Activated CD4-positive, CD25-positive, alpha-beta regulatory T cell (primary cell): ENCODE results near the gene ACHE.
"Not testable (repeated sequence)": the region's sequence is repeated elsewhere in the genome, so short reads cannot be mapped to it uniquely, and the experiment has no call there.

Source experiments
- DNase-seq, 4 experiments: peaks; one replicate each; lab custom pipeline; 2025; lab: John Stamatoyannopoulos, UW

The ACHE gene

GRCh38 chr7:100895701-100895955 is at the start of gene ACHE:
ACHE (minus strand) TSS chr7:100895888; CDS start chr7:100894232, 1,656 bp downstream.
- DNase-seq = no peak

- DNase-seq = no peak
Observed at GRCh38 chr7:100944138-100944537, 48.5 kb upstream of the ACHE start.

- DNase-seq = no peak
Observed at GRCh38 chr7:100943693-100944092, 48.0 kb upstream of the ACHE start.

- no peak for DNase-seq
Observed at GRCh38 chr7:100942045-100942774, 46.5 kb upstream of the ACHE start.

GRCh38 chr7:100936167-100936566 is 40.5 kb upstream of the ACHE start:
- DNase-seq = not testable (repeated sequence)

GRCh38 chr7:100935381-100935780 is 39.7 kb upstream of the ACHE start:
- DNase-seq = not testable (repeated sequence)

- no peak for DNase-seq
Observed at GRCh38 chr7:100933734-100934133, 38.0 kb upstream of the ACHE start.

GRCh38 chr7:100929808-100930174 is 34.1 kb upstream of the ACHE start:
- no peak for DNase-seq

- DNase-seq = not testable (repeated sequence)
Observed at GRCh38 chr7:100923616-100924015, 27.9 kb upstream of the ACHE start.

- DNase-seq = no peak
Observed at GRCh38 chr7:100921039-100921438, 25.4 kb upstream of the ACHE start.

GRCh38 chr7:100919779-100920437 is 24.2 kb upstream of the ACHE start:
- not testable (repeated sequence) for DNase-seq

- DNase-seq = not testable (repeated sequence)
Observed at GRCh38 chr7:100919335-100919734, 23.6 kb upstream of the ACHE start.

GRCh38 chr7:100914879-100915447 is 19.3 kb upstream of the ACHE start:
- no peak for DNase-seq

- DNase-seq = no peak
Observed at GRCh38 chr7:100914208-100914878, 18.7 kb upstream of the ACHE start.

- DNase-seq = no peak
Observed at GRCh38 chr7:100911484-100911883, 15.8 kb upstream of the ACHE start.

- DNase-seq = not testable (repeated sequence)
Observed at GRCh38 chr7:100910443-100910842, 14.8 kb upstream of the ACHE start.

- DNase-seq = no peak
Observed at GRCh38 chr7:100908512-100908911, 12.8 kb upstream of the ACHE start.

- no peak for DNase-seq
Observed at GRCh38 chr7:100902638-100903037, 7.0 kb upstream of the ACHE start.

- no peak for DNase-seq
Observed at GRCh38 chr7:100901921-100902332, 6.2 kb upstream of the ACHE start.

- no peak for DNase-seq
Observed at GRCh38 chr7:100900978-100901377, 5.3 kb upstream of the ACHE start.

GRCh38 chr7:100899432-100899831 is 3.7 kb upstream of the ACHE start:
- no peak for DNase-seq

- no peak for DNase-seq
Observed at GRCh38 chr7:100897772-100898454, 2.2 kb upstream of the ACHE start.
